HCT116 (cell line): ENCODE measurements around the gene OR2A1. TPM values are rescaled to one million over a fixed set of nuclear protein-coding genes. Genes with fewer than 3 reads are reported as not detected.
"Not testable (repeated sequence)": the region's sequence is repeated elsewhere in the genome, so short reads cannot be mapped to it uniquely, and the experiment has no call there.

Source experiments
- ATAC-seq: fragments of 200-7000 bp; cut with Tn5 transposase; 2 replicates; pipeline ENCODE4 v1.9.1; 2020; ENCODE audit warnings: mild to moderate bottlenecking, moderate library complexity
- BruUV-seq: library from RNA; stranded (reverse); fragments of 400-500 nt; replicated peaks from 2 replicates; lab custom pipeline; 2021; lab: Mats Ljungman, UMichigan
- CTCF ChIA-PET: fragments of 300-600 bp; sonication (Branson Sonifier 250); formaldehyde crosslinking; loops from one replicate; lab custom pipeline; 2021; ENCODE audit warnings: antibody characterized with exemption; lab: Charles Lee
- POLR2A ChIA-PET: fragments of 300-600, 350-600 bp; sonication (Branson Sonifier 250); formaldehyde crosslinking; loops from one replicate; lab custom pipeline; 2021; ENCODE audit warnings: antibody characterized with exemption; lab: Charles Lee
- RAD21 ChIA-PET, 2 experiments: fragments of 300-600 bp; sonication (Branson Sonifier 250); formaldehyde crosslinking; loops; one replicate each; lab custom pipeline; 2023; ENCODE audit warnings: low total read pairs in 2 of 2; ENCODE audit not compliant: uncharacterized antibody in 2 of 2, unreplicated experiment in 2 of 2, low non-redundant PET in 1 of 2; lab: Charles Lee
- DNase-seq: peaks from one replicate; pipeline ENCODE4 v3.0.0-alpha.2; 2010; ENCODE audit warnings: low read depth, low spot score
- H2AFZ ChIP-seq: fragments of 200-600 bp; shearing (Covaris generic), sonication (generic); 2 replicates; pipeline ENCODE4 v1.6.1; 2017; ENCODE audit warnings: low read depth, mixed run types, mixed read lengths, antibody characterized with exemption, low read length; ENCODE audit not compliant: poor library complexity, severe bottlenecking
- H3K27ac ChIP-seq: 2 replicates; pipeline ENCODE4 v1.5.1; 2012; ENCODE audit warnings: low read depth, low read length
- H3K27me3 ChIP-seq: fragments of 200-600 bp; sonication (generic); 2 replicates; pipeline ENCODE4 v1.6.1; 2016; ENCODE audit warnings: mixed run types, low read length, mixed read lengths; ENCODE audit not compliant: insufficient read depth
- H3K36me3 ChIP-seq, 2 experiments: fragments of 200-500 bp in 1 of 2; fragments of 200-600 bp in 1 of 2; sonication (Bioruptor generic) in 1 of 2; sonication (generic) in 1 of 2; 2 replicates each; pipeline versions ENCODE4 v1.5.1 to v1.6.1; 2014 to 2016; ENCODE audit warnings: low read length in 2 of 2, inconsistent platforms in 1 of 2, mixed read lengths in 1 of 2, mixed run types in 1 of 2; ENCODE audit not compliant: insufficient read depth in 2 of 2, control insufficient read depth in 1 of 2
- H3K4me1 ChIP-seq, 2 experiments: fragments of 200-600 bp in 1 of 2; sonication (generic) in 1 of 2; 2 replicates each; pipeline versions ENCODE4 v1.5.1 to v1.6.1; 2012 to 2017; ENCODE audit warnings: low read length in 2 of 2, inconsistent platforms in 1 of 2, mild to moderate bottlenecking in 1 of 2, mixed read lengths in 1 of 2, mixed run types in 1 of 2, moderate library complexity in 1 of 2; ENCODE audit not compliant: insufficient read depth in 2 of 2, control insufficient read depth in 1 of 2
- H3K4me2 ChIP-seq: fragments of 200-600 bp; sonication (generic); 2 replicates; pipeline ENCODE4 v1.6.1; 2017; ENCODE audit warnings: mixed run types, low read length, mixed read lengths
- H3K4me3 ChIP-seq, 2 experiments: fragments of 200-600 bp in 1 of 2; sonication (generic) in 1 of 2; replicated peaks in 1 of 2; 2 replicates each; pipeline ENCODE4 v1.5.1; 2011 to 2016; ENCODE audit warnings: low read length in 2 of 2, control low read depth in 1 of 2, low read depth in 1 of 2, mild to moderate bottlenecking in 1 of 2, mixed read lengths in 1 of 2, mixed run types in 1 of 2
- H3K79me2 ChIP-seq: fragments of 200-600 bp; sonication (generic); 2 replicates; pipeline ENCODE4 v1.6.1; 2017; ENCODE audit warnings: mild to moderate bottlenecking, mixed run types, low read length, moderate library complexity, mixed read lengths; ENCODE audit not compliant: insufficient read depth
- H3K9ac ChIP-seq: fragments of 200-600 bp; sonication (generic); 2 replicates; pipeline ENCODE4 v1.6.1; 2016; ENCODE audit warnings: low read length, mixed read lengths
- H3K9me2 ChIP-seq: fragments of 200-600 bp; sonication (generic), shearing (Covaris generic); 2 replicates; pipeline ENCODE4 v1.6.1; 2017; ENCODE audit warnings: mixed run types, mild to moderate bottlenecking, moderate library complexity; ENCODE audit not compliant: insufficient read depth
- H3K9me3 ChIP-seq, 2 experiments: fragments of 200-500 bp in 1 of 2; fragments of 200-600 bp in 1 of 2; sonication (Bioruptor generic) in 1 of 2; sonication (generic) in 1 of 2; 2 replicates each; pipeline ENCODE4 v1.6.1; 2014 to 2017; ENCODE audit warnings: low read length in 2 of 2, mixed read lengths in 2 of 2, inconsistent platforms in 1 of 2, low read depth in 1 of 2, mild to moderate bottlenecking in 1 of 2, mixed run types in 1 of 2, moderate library complexity in 1 of 2; ENCODE audit not compliant: control insufficient read depth in 1 of 2, insufficient read depth in 1 of 2
- H4K20me1 ChIP-seq: fragments of 200-600 bp; sonication (generic), shearing (Covaris generic); 2 replicates; pipeline ENCODE4 v1.6.1; 2017; ENCODE audit warnings: mixed run types, mild to moderate bottlenecking, moderate library complexity; ENCODE audit not compliant: insufficient read depth
- intact Hi-C: fragments of 100-400 bp; cut with micrococcal nuclease; formaldehyde crosslinking; loops from 2 replicates; pipeline ENCODE4 v1.10.0; 2022
- total RNA-seq: library from RNA; stranded (reverse); gene quantifications from one replicate; pipeline ENCODE4 v1.2.1, GENCODE V29; 2021; ENCODE audit not compliant: unreplicated experiment

OR2A1 gene
- total RNA-seq, 1 experiment from 2014 or later, result not detected

DNA sequence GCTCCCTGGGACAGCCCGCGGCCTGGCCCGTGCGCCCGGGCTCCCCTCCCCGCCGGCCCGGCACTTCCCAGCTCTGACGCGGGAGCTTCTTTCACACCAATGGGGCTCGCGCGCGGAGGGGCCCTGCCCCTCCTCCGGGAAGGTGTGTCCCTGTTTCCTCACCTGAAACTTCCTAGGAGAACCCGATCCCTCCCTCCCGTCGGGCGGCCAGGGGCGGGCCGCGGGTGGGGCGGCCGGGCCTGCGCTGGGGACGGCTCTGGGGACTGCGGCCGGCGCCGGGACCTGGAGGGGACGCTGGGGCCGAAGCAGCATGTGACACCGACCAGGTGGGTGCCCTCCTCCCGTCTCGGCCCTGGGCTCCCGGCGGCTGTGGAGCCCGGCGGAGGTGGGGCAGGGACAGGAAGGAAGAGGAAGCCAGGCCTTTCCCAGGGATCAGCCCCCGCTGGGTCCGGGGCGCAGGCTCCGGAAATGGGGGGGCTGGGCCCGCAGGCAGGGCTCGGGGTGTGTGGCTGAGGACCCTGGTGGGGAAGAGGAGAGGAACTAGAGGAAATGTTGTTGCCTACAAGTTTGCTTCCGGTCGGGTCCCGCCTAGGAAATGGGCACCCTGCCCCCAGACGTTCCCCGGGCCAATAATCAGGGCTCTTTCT, 43.1 kb downstream of the OR2A1 start, which contains the start of gene ARHGEF5:
TSS of gene ARHGEF5 (plus strand) at position 227 of the 647 bp plus-strand sequence. CDS start 7,268 bp downstream, outside the sequence.
- H3K36me3 ChIP-seq, RAD21 ChIA-PET, DNase-seq, H2AFZ ChIP-seq, H3K27me3 ChIP-seq, H3K79me2 ChIP-seq, BruUV-seq, intact Hi-C loops, H3K27ac ChIP-seq, CTCF ChIA-PET, H3K9me2 ChIP-seq, POLR2A ChIA-PET, H3K9me3 ChIP-seq, H4K20me1 ChIP-seq: not testable (repeated sequence)
- Histone ChIP-seq H3K9ac (peak within 1 kb of the TSS; percentile 32; the same call in 1 of the 2 replicates), H3K4me3 (peak within 1 kb of the TSS; percentile 35 to 40; a peak in 3 of 4 replicates), H3K4me1 (peaks cover 9 to 18% of the 10 kb centered on the region in 2 experiments), H3K4me2 (peak within 1 kb of the TSS; percentile 50)
- ATAC-seq, result peak; percentile 89

DNA sequence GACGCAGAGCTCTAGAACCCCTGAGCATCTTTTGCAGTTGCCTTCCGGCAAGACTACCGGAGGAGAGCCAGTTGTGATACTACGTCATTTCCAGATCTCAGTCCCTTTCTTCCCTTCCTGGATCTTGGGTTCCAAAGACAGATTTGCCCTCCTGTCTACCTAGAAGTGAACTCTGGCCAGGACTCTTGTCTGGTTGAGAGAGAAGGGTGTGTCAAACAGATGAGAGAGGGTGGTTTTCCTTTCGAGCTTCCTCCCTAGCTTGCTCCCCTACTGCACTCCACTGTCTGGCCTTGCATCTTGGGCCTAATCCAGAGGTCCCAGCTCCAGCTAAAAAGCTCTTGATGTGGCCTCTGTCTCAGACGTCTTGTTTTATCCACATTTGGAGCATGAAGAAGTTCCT, 44.0 kb downstream of the OR2A1 start:
- H3K4me2 ChIP-seq, H3K9me3 ChIP-seq, H3K4me3 ChIP-seq, H4K20me1 ChIP-seq, H2AFZ ChIP-seq, POLR2A ChIA-PET, H3K27me3 ChIP-seq, CTCF ChIA-PET, RAD21 ChIA-PET, H3K79me2 ChIP-seq, DNase-seq, H3K27ac ChIP-seq, H3K36me3 ChIP-seq, ATAC-seq, BruUV-seq, H3K9me2 ChIP-seq, H3K9ac ChIP-seq, intact Hi-C loops: not testable (repeated sequence)
- peaks cover 9 to 18% of the 10 kb centered on the region in 2 experiments for H3K4me1 ChIP-seq

DNA sequence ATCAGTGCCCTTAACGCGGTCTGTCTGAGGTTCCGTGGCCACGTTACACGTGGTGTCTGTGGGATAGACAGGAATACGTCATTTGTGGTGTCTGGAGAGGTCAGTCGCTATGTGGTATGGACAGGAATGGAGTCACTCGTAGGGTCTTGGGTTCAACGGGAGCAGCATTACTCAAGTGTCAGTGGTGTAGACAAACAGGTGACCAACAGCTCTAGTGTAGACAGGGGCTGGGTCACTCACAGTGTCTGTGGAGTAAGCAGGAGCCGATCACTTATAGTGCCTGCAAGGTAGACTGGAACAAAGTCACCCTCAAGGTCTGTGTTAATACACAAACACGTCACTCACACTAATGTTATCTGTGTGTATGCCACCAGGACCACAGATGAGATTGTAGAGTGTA, 44.6 kb downstream of the OR2A1 start:
- CTCF ChIA-PET, H3K4me3 ChIP-seq, H3K9ac ChIP-seq, DNase-seq, H3K4me2 ChIP-seq, H3K79me2 ChIP-seq, H2AFZ ChIP-seq, POLR2A ChIA-PET, BruUV-seq, H4K20me1 ChIP-seq, H3K36me3 ChIP-seq, ATAC-seq, intact Hi-C loops, H3K27ac ChIP-seq, H3K9me2 ChIP-seq, H3K9me3 ChIP-seq, RAD21 ChIA-PET, H3K27me3 ChIP-seq: not testable (repeated sequence)
- peaks cover 9 to 18% of the 10 kb centered on the region in 2 experiments for H3K4me1 ChIP-seq

DNA sequence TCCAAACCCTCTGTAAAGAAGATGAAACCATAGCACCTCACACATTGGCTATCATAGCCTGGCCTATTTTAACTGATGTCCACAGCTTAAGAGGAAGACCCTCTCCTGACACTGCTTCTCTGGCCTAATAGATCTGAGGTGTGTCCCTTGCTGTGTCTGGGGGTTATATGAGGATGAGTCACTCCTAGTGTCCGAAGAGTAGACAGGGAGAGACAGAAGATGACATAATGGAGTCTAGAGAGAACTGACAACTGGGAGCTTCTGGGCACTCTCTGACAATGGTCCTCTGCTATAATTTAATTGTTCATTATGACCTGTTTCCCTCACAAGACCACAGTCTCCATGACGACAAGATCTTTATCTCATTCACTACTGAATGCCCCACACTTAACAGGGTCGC, 49.8 kb downstream of the OR2A1 start:
- H3K4me1 ChIP-seq, H3K79me2 ChIP-seq, H3K4me3 ChIP-seq, H3K9ac ChIP-seq, BruUV-seq, H3K27ac ChIP-seq, POLR2A ChIA-PET, H4K20me1 ChIP-seq, intact Hi-C loops, DNase-seq, H3K9me3 ChIP-seq, H3K9me2 ChIP-seq, H2AFZ ChIP-seq, H3K4me2 ChIP-seq, CTCF ChIA-PET, H3K36me3 ChIP-seq, RAD21 ChIA-PET, H3K27me3 ChIP-seq: not testable (repeated sequence)
- 0 out of 2 replicates have a peak, but pooled peaks have one; percentile 18 for ATAC-seq
